Spleen (tissue), 11 donors: Measurements from ENCODE around the gene VEPH1. TPM values are rescaled to one million over a fixed set of nuclear protein-coding genes. Genes with fewer than 3 reads are reported as not detected.

Experiments
- DNase-seq: peaks from one replicate; pipeline ENCODE4 v3.0.0-alpha.2; 2020
- H3K27ac ChIP-seq, 8 donors: fragments of 200-600 bp; sonication (generic) in 7 of 8; 1 replicate in 4 of 8; 2 replicates in 4 of 8; pipeline versions ENCODE4 v1.5.0 to v1.8.0; 2016 to 2021; ENCODE audit warnings: inconsistent platforms in 4 of 8, mild to moderate bottlenecking in 4 of 8, moderate library complexity in 1 of 8
- H3K27me3 ChIP-seq, 7 donors: fragments of 200-600 bp; sonication (generic) in 6 of 7; replicated peaks in 1 of 7; 1 replicate in 4 of 7; 2 replicates in 3 of 7; pipeline versions ENCODE4 v1.5.0 to v1.8.0; 2016 to 2021; ENCODE audit warnings: inconsistent platforms in 3 of 7, mild to moderate bottlenecking in 1 of 7
- H3K36me3 ChIP-seq, 6 donors: fragments of 200-600 bp; sonication (generic) in 5 of 6; 1 replicate in 4 of 6; 2 replicates in 2 of 6; pipeline versions ENCODE4 v1.5.0 to v1.8.0; 2016 to 2021; ENCODE audit warnings: inconsistent platforms in 2 of 6
- H3K4me1 ChIP-seq, 6 donors: fragments of 200-600 bp; sonication (generic) in 5 of 6; 1 replicate in 3 of 6; 2 replicates in 3 of 6; pipeline versions ENCODE4 v1.5.0 to v1.8.0; 2016 to 2021; ENCODE audit warnings: inconsistent platforms in 3 of 6
- H3K4me3 ChIP-seq, 8 donors: fragments of 200-600 bp; sonication (generic) in 7 of 8; 1 replicate in 4 of 8; 2 replicates in 4 of 8; pipeline versions ENCODE4 v1.5.0 to v1.8.0; 2016 to 2021; ENCODE audit warnings: inconsistent platforms in 4 of 8, mild to moderate bottlenecking in 4 of 8, moderate library complexity in 2 of 8
- H3K9me3 ChIP-seq, 8 donors: fragments of 200-600 bp; sonication (generic) in 7 of 8; 1 replicate in 4 of 8; 2 replicates in 4 of 8; pipeline versions ENCODE4 v1.5.0 to v1.8.0; 2016 to 2021; ENCODE audit warnings: inconsistent platforms in 4 of 8
- CTCF ChIP-seq, 11 experiments: fragments of 200-600 bp in 7 of 11; fragments of 450-650 bp in 4 of 11; sonication (generic) in 4 of 11; IDR thresholded peaks in 8 of 11; conservative IDR thresholded peaks in 3 of 11; 1 replicate in 7 of 11; 2 replicates in 4 of 11; pipeline versions ENCODE4 v1.4.0 to v1.8.0; 2016 to 2021; ENCODE audit warnings: antibody characterized with exemption in 11 of 11, inconsistent platforms in 4 of 11, mild to moderate bottlenecking in 1 of 11
- POLR2A ChIP-seq, 3 donors: fragments of 450-650 bp; IDR thresholded peaks; one replicate each; pipeline ENCODE4 v1.5.1; 2017; ENCODE audit warnings: antibody characterized with exemption in 3 of 3, mild to moderate bottlenecking in 1 of 3
- POLR2AphosphoS5 ChIP-seq, 3 donors: sonication (generic); formaldehyde crosslinking; IDR thresholded peaks; one replicate each; pipeline ENCODE4 v1.5.1; 2017; ENCODE audit warnings: antibody characterized with exemption in 3 of 3
- WGBS, 5 donors: extraction: QIAGEN DNeasy Blood & Tissue Kit in 3 of 5; methylation state at CpG; one replicate each; pipeline versions ENCODE4 v1.1.5 to v1.1.7; 2013 to 2018; 5-methylcytosine and 5-hydroxymethylcytosine counted together
- intact Hi-C: fragments of 100-400 bp; cut with DNase I; formaldehyde crosslinking; loops from one replicate; pipeline ENCODE4 v1.15.0; 2023; ENCODE audit warnings: low total_unique reads
- polyA plus RNA-seq, 3 donors: library from polyadenylated mRNA; stranded (reverse); fragments of 200-250 nt; gene quantifications; one replicate each; pipeline ENCODE4 v1.2.1, GENCODE V29; 2013
- total RNA-seq, 7 donors: library from RNA; depleted of rRNA in 3 of 7; stranded (reverse); fragments of >200 nt in 3 of 7; fragmentation: NEBNext Ultra II Directional in 4 of 7; extraction: Animal tissue kit (Norgen Biotek cat#: 25700) in 4 of 7; gene quantifications; one replicate each; pipeline versions ENCODE4 v1.1.0 to v1.2.1, GENCODE V29; 2016 to 2021
- donor health status: healthy with polysubstance abuse.
- donor health status: DM: no; HTN: no; CAD: no; lungs with moderate emphysema.
- donor health status: DM: no; HTN: no; CAD: no.
- donor health status: Bipolar disorder and iron deficiency.
- donor health status: healthy.
- donor health status: DM: no; HTN: no; CAD: no.
- donor health status: DM: yes; HTN: yes; CAD: no.

Gene VEPH1
- total and polyA plus RNA-seq, 10 donors = 0.26 to 19.6 (median 5.8) TPM

DNA sequence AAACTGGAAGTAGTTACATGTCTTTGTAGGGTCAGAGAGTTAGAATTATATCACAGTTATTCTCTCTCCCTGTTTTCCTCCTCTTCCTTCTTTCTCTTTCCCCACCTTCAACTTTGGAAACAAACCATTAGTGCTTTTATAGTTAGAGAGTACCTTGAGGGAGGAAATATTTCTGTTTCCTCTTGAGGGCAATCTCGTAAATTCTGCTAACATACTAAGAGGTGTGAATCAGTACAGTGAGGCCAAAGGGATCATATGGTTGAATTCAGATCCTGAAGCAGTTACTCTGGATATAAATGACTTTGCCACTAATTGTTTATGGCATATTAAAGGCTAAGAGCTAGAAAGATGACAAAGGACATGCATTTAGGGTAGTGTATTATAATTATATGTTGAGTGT is 283.0 kb downstream of the VEPH1 start:
- WGBS, 5 donors = 32 to 67% (median 50%) methylated on average over 1 of the region's 1 CpG
- Histone ChIP-seq H3K4me1 (no peaks in the 10 kb centered on the region), H3K9me3 (no peaks in the 10 kb centered on the region), H3K4me3 (no peak overlapping the region), H3K36me3 (no peaks in the 10 kb centered on the region), H3K27ac (no peak overlapping the region), H3K27me3 (no peaks in the 10 kb centered on the region)
- DNase-seq = no peak
- no peak for TF ChIP-seq CTCF (IDR thresholded peaks at IDR 0.05 in 8 of 11, conservative IDR thresholded peaks at IDR 0.05 in 3 of 11)
- TF ChIP-seq POLR2A (IDR thresholded peaks at IDR 0.05) = no peak
- TF ChIP-seq POLR2AphosphoS5 (IDR thresholded peaks at IDR 0.05) = no peak
- intact Hi-C loops = no loop called here

- no peaks in the 10 kb centered on the region for H3K9me3 ChIP-seq
- H3K4me3 ChIP-seq = no peak overlapping the region
- no peaks in the 10 kb centered on the region for H3K27me3 ChIP-seq
- intact Hi-C loops = no loop called here
- no peaks in the 10 kb centered on the region for H3K36me3 ChIP-seq
- 88 to 97% (median 92%) methylated on average over 3 of the region's 3 CpGs for WGBS, 5 donors
- no peak overlapping the region for H3K27ac ChIP-seq
- DNase-seq = no peak
- TF ChIP-seq POLR2A (IDR thresholded peaks at IDR 0.05) (no peak), CTCF (IDR thresholded peaks at IDR 0.05 in 8 of 11, conservative IDR thresholded peaks at IDR 0.05 in 3 of 11) (no peak), POLR2AphosphoS5 (IDR thresholded peaks at IDR 0.05) (no peak)
- no peaks in the 10 kb centered on the region for H3K4me1 ChIP-seq
Measured at GRCh38 chr3:157219215-157219614, 284.0 kb downstream of the VEPH1 start.

Other genes starting within 250 kb of the VEPH1 start
- 10 to 100 TPM in 6 of 7 donors, 1 to 10 TPM in 1; 8.1 to 26.5 (median 21.4) TPM for gene PTX3, start 66.6 kb downstream of the VEPH1 start, total RNA-seq
- 10 to 100 TPM in 1 of 3 donors, 1 to 10 TPM in 2; 3.3 to 12.2 (median 5.7) TPM for gene PTX3, start 66.6 kb downstream of the VEPH1 start, polyA plus RNA-seq